H9 (cell line): Measurements from ENCODE around the gene SPECC1L. TPM values are rescaled to one million over a fixed set of nuclear protein-coding genes. Genes with fewer than 3 reads are reported as not detected.

ENCODE experiments used
- DNase-seq: peaks from one replicate; pipeline ENCODE4 v3.0.0-alpha.2; 2017
- H2AFZ ChIP-seq: one replicate; pipeline ENCODE4 v1.6.1; 2013; ENCODE audit warnings: mild to moderate bottlenecking, low read length, control low read depth, moderate library complexity
- H2AK5ac ChIP-seq: 2 replicates; pipeline ENCODE4 v1.6.1; 2013; ENCODE audit warnings: low read length, control low read depth, mixed read lengths; ENCODE audit not compliant: insufficient read length
- H2BK120ac ChIP-seq: one replicate; pipeline ENCODE4 v1.6.1; 2013; ENCODE audit warnings: low read depth, mild to moderate bottlenecking, low read length, control low read depth, inconsistent platforms; ENCODE audit not compliant: poor library complexity, severe bottlenecking
- H2BK12ac ChIP-seq: 2 replicates; pipeline ENCODE4 v1.6.1; 2013; ENCODE audit warnings: low read length, control low read depth, mixed read lengths, low read depth; ENCODE audit not compliant: insufficient read length
- H2BK15ac ChIP-seq: 2 replicates; pipeline ENCODE4 v1.6.1; 2013; ENCODE audit warnings: low read depth, low read length, control low read depth
- H2BK20ac ChIP-seq: one replicate; pipeline ENCODE4 v1.6.1; 2013; ENCODE audit warnings: low read depth, mild to moderate bottlenecking, low read length, control low read depth, inconsistent platforms; ENCODE audit not compliant: poor library complexity, severe bottlenecking
- H2BK5ac ChIP-seq: 2 replicates; pipeline ENCODE4 v1.6.1; 2013; ENCODE audit warnings: low read length, control low read depth, mixed read lengths; ENCODE audit not compliant: insufficient read length
- H3K14ac ChIP-seq: 2 replicates; pipeline ENCODE4 v1.6.1; 2013; ENCODE audit warnings: low read length, control low read depth; ENCODE audit not compliant: insufficient read depth
- H3K18ac ChIP-seq: 2 replicates; pipeline ENCODE4 v1.6.1; 2013; ENCODE audit warnings: low read depth, mild to moderate bottlenecking, mixed read lengths, low read length, control low read depth; ENCODE audit not compliant: insufficient read length
- H3K23ac ChIP-seq: 2 replicates; pipeline ENCODE4 v1.6.1; 2013; ENCODE audit warnings: low read length, control low read depth, mixed read lengths, low read depth; ENCODE audit not compliant: insufficient read length
- H3K23me2 ChIP-seq: 2 replicates; pipeline ENCODE4 v1.6.1; 2013; ENCODE audit warnings: low read depth, mild to moderate bottlenecking, mixed read lengths, low read length, control low read depth; ENCODE audit not compliant: insufficient read length, poor library complexity, severe bottlenecking
- H3K27ac ChIP-seq: 2 replicates; pipeline ENCODE4 v1.5.1; 2013; ENCODE audit warnings: low read length, control low read depth, mixed read lengths, low read depth; ENCODE audit not compliant: insufficient read length
- H3K27me3 ChIP-seq: 2 replicates; pipeline ENCODE4 v1.6.1; 2013; ENCODE audit warnings: low read length, control low read depth, inconsistent platforms; ENCODE audit not compliant: insufficient read depth
- H3K4ac ChIP-seq: 2 replicates; pipeline ENCODE4 v1.6.1; 2013; ENCODE audit warnings: low read depth, mild to moderate bottlenecking, control low read depth, inconsistent platforms, low read length, moderate library complexity
- H3K4me1 ChIP-seq: 2 replicates; pipeline ENCODE4 v1.6.1; 2013; ENCODE audit warnings: low read length, control low read depth, inconsistent platforms; ENCODE audit not compliant: insufficient read depth
- H3K4me2 ChIP-seq: 2 replicates; pipeline ENCODE4 v1.6.1; 2013; ENCODE audit warnings: low read length, control low read depth, mixed read lengths; ENCODE audit not compliant: insufficient read length, insufficient read depth
- H3K56ac ChIP-seq: 2 replicates; pipeline ENCODE4 v1.6.1; 2013; ENCODE audit warnings: low read depth, mild to moderate bottlenecking, mixed read lengths, low read length, control low read depth; ENCODE audit not compliant: insufficient read length
- H3K79me1 ChIP-seq: 2 replicates; pipeline ENCODE4 v1.6.1; 2013; ENCODE audit warnings: low read depth, mild to moderate bottlenecking, moderate library complexity, low read length, control low read depth, inconsistent platforms; ENCODE audit not compliant: insufficient read depth, poor library complexity, severe bottlenecking
- H3K79me2 ChIP-seq: 2 replicates; pipeline ENCODE4 v1.6.1; 2013; ENCODE audit warnings: low read length, control low read depth, inconsistent platforms; ENCODE audit not compliant: insufficient read depth
- H3K9ac ChIP-seq: 2 replicates; pipeline ENCODE4 v1.6.1; 2013; ENCODE audit warnings: low read length, control low read depth, mixed read lengths; ENCODE audit not compliant: insufficient read length; ENCODE audit errors: extremely low read depth
- H3K9me3 ChIP-seq: one replicate; pipeline ENCODE4 v1.6.1; 2013; ENCODE audit warnings: low read depth, low read length, inconsistent platforms; ENCODE audit not compliant: control insufficient read depth
- H3T11ph ChIP-seq: one replicate; pipeline ENCODE4 v1.6.1; 2013; ENCODE audit warnings: mild to moderate bottlenecking, low read length, control low read depth, inconsistent platforms
- H4K20me1 ChIP-seq: one replicate; pipeline ENCODE4 v1.6.1; 2013; ENCODE audit not compliant: control insufficient read depth, insufficient read length, insufficient read depth
- H4K5ac ChIP-seq: 2 replicates; pipeline ENCODE4 v1.6.1; 2013; ENCODE audit warnings: low read depth, mild to moderate bottlenecking, mixed read lengths, low read length, control low read depth; ENCODE audit not compliant: insufficient read length
- H4K8ac ChIP-seq: replicated peaks from 2 replicates; pipeline ENCODE4 v1.6.1; 2013; ENCODE audit warnings: low read length, control low read depth, mixed read lengths, low read depth; ENCODE audit not compliant: insufficient read length
- H4K91ac ChIP-seq: 2 replicates; pipeline ENCODE4 v1.6.1; 2013; ENCODE audit warnings: low read depth, mild to moderate bottlenecking, moderate library complexity, mixed read lengths, low read length, control low read depth; ENCODE audit not compliant: insufficient read length
- H3K27ac Mint-ChIP-seq, 3 experiments: 2 replicates in 2 of 3; 3 replicates in 1 of 3; pipeline ENCODE4 v1.8.0; 2020 to 2021; ENCODE audit warnings: mixed read lengths in 3 of 3, mild to moderate bottlenecking in 1 of 3, moderate library complexity in 1 of 3
- H3K27me3 Mint-ChIP-seq: 2 replicates; pipeline ENCODE4 v1.8.0; 2021; ENCODE audit warnings: low read depth, mild to moderate bottlenecking, moderate library complexity, mixed read lengths
- H3K36me3 Mint-ChIP-seq, 3 experiments: 2 replicates in 2 of 3; 3 replicates in 1 of 3; pipeline ENCODE4 v1.8.0; 2020 to 2021; ENCODE audit warnings: low read depth in 3 of 3, mixed read lengths in 3 of 3; ENCODE audit not compliant: insufficient read depth in 1 of 3
- H3K4me1 Mint-ChIP-seq, 2 experiments: 2 replicates each; pipeline ENCODE4 v1.8.0; 2020; ENCODE audit warnings: mixed read lengths in 2 of 2
- H3K4me3 Mint-ChIP-seq, 2 experiments: 2 replicates in 1 of 2; 3 replicates in 1 of 2; pipeline ENCODE4 v1.8.0; 2020 to 2021; ENCODE audit warnings: mild to moderate bottlenecking in 2 of 2, mixed read lengths in 2 of 2, moderate library complexity in 1 of 2
- H3K9me3 Mint-ChIP-seq, 2 experiments: 2 replicates in 1 of 2; 3 replicates in 1 of 2; pipeline ENCODE4 v1.8.0; 2020; ENCODE audit warnings: mild to moderate bottlenecking in 2 of 2, mixed read lengths in 2 of 2, moderate library complexity in 1 of 2
- CTCF ChIP-seq: fragments of 200-600 bp; sonication (generic); conservative IDR thresholded peaks from 3 replicates; pipeline ENCODE4 v1.8.0; 2021; ENCODE audit warnings: antibody characterized with exemption, mild to moderate bottlenecking
- WGBS: extraction: QIAGEN DNeasy Blood & Tissue Kit; methylation state at CpG from one replicate; pipeline ENCODE4 v1.1.7; 2013; ENCODE audit warnings: missing lambda C conversion rate, low lambda C conversion rate, mixed read lengths; ENCODE audit not compliant: insufficient read length; ENCODE audit errors: extremely low coverage; 5-methylcytosine and 5-hydroxymethylcytosine counted together
- total RNA-seq: library from RNA; stranded (reverse); gene quantifications from 2 replicates; pipeline ENCODE4 v1.2.1, GENCODE V29; 2021

Gene SPECC1L
- total RNA-seq, 1 experiment from 2014 or later, result 57.1 TPM

- Histone ChIP-seq H2BK5ac (no peak overlapping the region), H4K5ac (no peak overlapping the region), H3K27ac (no peak overlapping the region), H3K4me1 (0 out of 2 replicates have a peak, but pooled peaks cover 2% of the 10 kb centered on the region), H3K79me2 (no peaks in the 10 kb centered on the region), H3K9me3 (no peaks in the 10 kb centered on the region), H3K9ac (no peak overlapping the region), H3K27me3 (no peaks in the 10 kb centered on the region), H2BK12ac (no peak overlapping the region), H2AFZ (no peak overlapping the region), H3K4ac (no peak overlapping the region), H3K23me2 (peaks cover 5% of the 10 kb centered on the region), H3K56ac (no peak overlapping the region), H2BK120ac (no peak overlapping the region), H2AK5ac (no peak overlapping the region), H2BK15ac (no peak overlapping the region), H3T11ph (no peak overlapping the region), H3K23ac (no peak overlapping the region), H3K4me2 (no peak overlapping the region), H3K18ac (no peak overlapping the region), H3K79me1 (no peaks in the 10 kb centered on the region), H4K91ac (no peak overlapping the region), H4K8ac (no peak overlapping the region), H4K20me1 (no peaks in the 10 kb centered on the region), H2BK20ac (no peak overlapping the region), H3K14ac (no peak overlapping the region)
- H3K27ac Mint-ChIP-seq, result no peak overlapping the region; a peak in 1 of 7 replicates
- no peaks in the 10 kb centered on the region for H3K36me3 Mint-ChIP-seq
- H3K27me3 Mint-ChIP-seq, result no peaks in the 10 kb centered on the region; the same call in 1 of the 2 replicates
- H3K4me3 Mint-ChIP-seq, result no peak overlapping the region
- WGBS, result no CpG with 5 or more reads among the region's 8 CpGs
- peaks cover 10 to 22% of the 10 kb centered on the region in 2 experiments for H3K4me1 Mint-ChIP-seq
- no peak for TF ChIP-seq CTCF
- no peak for DNase-seq
- H3K9me3 Mint-ChIP-seq, result no peaks in the 10 kb centered on the region; a peak in 1 of 5 replicates
Observed at GRCh38 chr22:24441406-24442351, 171.0 kb downstream of the SPECC1L start.
